Measurements from ENCODE around the gene AHCY. TPM values are rescaled to one million over a fixed set of nuclear protein-coding genes. Genes with fewer than 3 reads are reported as not detected.
"Not testable (repeated sequence)": the region's sequence is repeated elsewhere in the genome, so short reads cannot be mapped to it uniquely, and the experiment has no call there.

Gene AHCY
- total RNA-seq, 1 experiment from 2014 or later = 265 TPM

DNA sequence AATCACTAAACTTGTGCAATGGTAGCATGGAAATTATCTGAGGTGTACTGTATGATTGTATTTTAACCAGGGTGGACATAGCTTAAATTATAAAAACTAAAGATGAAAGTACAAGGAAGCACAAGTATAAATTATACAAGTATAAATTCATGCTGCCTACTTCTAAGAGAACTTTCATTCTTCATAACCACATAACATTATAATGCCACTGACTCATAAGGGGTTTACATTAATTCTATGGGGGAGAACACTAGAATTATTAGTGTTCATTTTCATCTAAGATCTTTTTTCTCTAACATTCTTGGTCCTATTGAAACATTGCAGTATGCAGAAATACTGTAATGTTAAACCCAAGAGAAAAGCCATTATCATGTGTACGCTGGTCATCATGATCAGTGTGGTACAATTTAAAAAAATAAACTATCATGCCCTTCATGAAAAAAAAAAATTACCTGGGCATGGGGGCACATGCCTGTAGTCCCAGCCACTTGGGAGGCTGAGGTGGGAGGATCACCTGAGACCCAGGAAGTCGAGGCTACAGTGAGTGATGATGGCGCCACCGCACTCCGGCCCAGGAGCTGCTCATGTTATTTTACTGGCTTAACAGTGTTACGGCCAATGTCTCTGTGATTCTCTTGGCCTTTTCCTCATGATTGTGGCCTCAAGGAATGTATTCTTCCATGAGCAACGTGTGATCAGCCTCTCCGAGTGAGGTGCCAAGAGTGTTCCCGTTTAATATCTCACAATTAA is 25.9 kb upstream of the AHCY start:
- Histone ChIP-seq H3K79me2 (ENCODE audit: low read length) (no peaks in the 10 kb centered on the region), H3K27ac (ENCODE audit: low read length) (no peak overlapping the region), H3K27me3 (ENCODE audit: low read length) (no peaks in the 10 kb centered on the region), H3K9ac (ENCODE audit: low read length) (no peak overlapping the region), H2AFZ (ENCODE audit: low read length) (no peak overlapping the region), H3K4me1 (ENCODE audit: insufficient read depth, low read length) (peaks cover 4% of the 10 kb centered on the region), H3F3A (ENCODE audit: low read length, unreplicated experiment) (no peaks in the 10 kb centered on the region), H3K36me3 (ENCODE audit: low read depth, low read length) (no peaks in the 10 kb centered on the region), H3K4me2 (ENCODE audit: low read length) (no peak overlapping the region), H3K9me3 (ENCODE audit: low read length) (no peaks in the 10 kb centered on the region), H3K9me2 (replicated peaks; ENCODE audit: low read length) (no peaks in the 10 kb centered on the region), H3K4me3 (ENCODE audit: low read length) (no peak overlapping the region), H4K20me1 (ENCODE audit: low read length) (no peaks in the 10 kb centered on the region)
- no peak for DNase-seq
- intact Hi-C loops (cut with micrococcal nuclease) = no loop called here
- no TSS peak for BruUV-seq (replicated peaks)
- ChIA-PET POLR2A (ENCODE audit: unreplicated experiment) (no interaction called here), CTCF (no interaction called here)
- TF ChIP-seq, protein P1, sequence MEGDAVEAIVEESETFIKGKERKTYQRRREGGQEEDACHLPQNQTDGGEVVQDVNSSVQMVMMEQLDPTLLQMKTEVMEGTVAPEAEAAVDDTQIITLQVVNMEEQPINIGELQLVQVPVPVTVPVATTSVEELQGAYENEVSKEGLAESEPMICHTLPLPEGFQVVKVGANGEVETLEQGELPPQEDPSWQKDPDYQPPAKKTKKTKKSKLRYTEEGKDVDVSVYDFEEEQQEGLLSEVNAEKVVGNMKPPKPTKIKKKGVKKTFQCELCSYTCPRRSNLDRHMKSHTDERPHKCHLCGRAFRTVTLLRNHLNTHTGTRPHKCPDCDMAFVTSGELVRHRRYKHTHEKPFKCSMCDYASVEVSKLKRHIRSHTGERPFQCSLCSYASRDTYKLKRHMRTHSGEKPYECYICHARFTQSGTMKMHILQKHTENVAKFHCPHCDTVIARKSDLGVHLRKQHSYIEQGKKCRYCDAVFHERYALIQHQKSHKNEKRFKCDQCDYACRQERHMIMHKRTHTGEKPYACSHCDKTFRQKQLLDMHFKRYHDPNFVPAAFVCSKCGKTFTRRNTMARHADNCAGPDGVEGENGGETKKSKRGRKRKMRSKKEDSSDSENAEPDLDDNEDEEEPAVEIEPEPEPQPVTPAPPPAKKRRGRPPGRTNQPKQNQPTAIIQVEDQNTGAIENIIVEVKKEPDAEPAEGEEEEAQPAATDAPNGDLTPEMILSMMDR (conservative IDR thresholded peaks at IDR 0.05; ENCODE audit: low read depth, low read length) = no peak
- TF ChIP-seq EZH2phosphoT487 (IDR thresholded peaks at IDR 0.05; ENCODE audit: borderline replicate concordance, low read length) (no peak), EZH2 (IDR thresholded peaks at IDR 0.05; ENCODE audit: low read length, unreplicated experiment) (no peak)
- no peak for ATAC-seq

DNA sequence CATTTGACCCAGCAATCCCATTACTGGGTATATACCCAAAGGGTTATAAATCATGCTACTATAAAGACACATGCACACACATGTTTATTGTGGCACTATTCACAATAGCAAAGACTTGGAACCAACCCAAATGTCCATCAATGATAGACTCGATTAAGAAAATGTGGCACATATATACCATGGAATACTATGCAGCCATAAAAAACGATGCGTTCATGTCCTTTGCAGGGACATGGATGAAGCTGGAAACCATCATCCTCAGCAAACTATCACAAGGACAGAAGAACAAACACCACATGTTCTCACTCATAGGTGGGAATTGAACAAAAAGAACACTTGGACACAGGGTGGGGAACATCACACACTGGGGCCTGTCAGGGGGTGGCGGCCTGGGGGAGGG is 25.1 kb upstream of the AHCY start:
- H3K9me3 ChIP-seq (ENCODE audit: low read length); ATAC-seq; H2AFZ ChIP-seq (ENCODE audit: low read length); H3K9ac ChIP-seq (ENCODE audit: low read length); intact Hi-C loops (cut with micrococcal nuclease); CTCF ChIA-PET; H3K36me3 ChIP-seq (ENCODE audit: low read depth, low read length); H3K27ac ChIP-seq (ENCODE audit: low read length); H4K20me1 ChIP-seq (ENCODE audit: low read length); DNase-seq; H3K4me2 ChIP-seq (ENCODE audit: low read length); BruUV-seq (replicated peaks); H3K9me2 ChIP-seq (replicated peaks; ENCODE audit: low read length); H3F3A ChIP-seq (ENCODE audit: low read length, unreplicated experiment); H3K4me3 ChIP-seq (ENCODE audit: low read length); H3K27me3 ChIP-seq (ENCODE audit: low read length); H3K4me1 ChIP-seq (ENCODE audit: insufficient read depth, low read length); POLR2A ChIA-PET (ENCODE audit: unreplicated experiment); H3K79me2 ChIP-seq (ENCODE audit: low read length): not testable (repeated sequence)

DNA sequence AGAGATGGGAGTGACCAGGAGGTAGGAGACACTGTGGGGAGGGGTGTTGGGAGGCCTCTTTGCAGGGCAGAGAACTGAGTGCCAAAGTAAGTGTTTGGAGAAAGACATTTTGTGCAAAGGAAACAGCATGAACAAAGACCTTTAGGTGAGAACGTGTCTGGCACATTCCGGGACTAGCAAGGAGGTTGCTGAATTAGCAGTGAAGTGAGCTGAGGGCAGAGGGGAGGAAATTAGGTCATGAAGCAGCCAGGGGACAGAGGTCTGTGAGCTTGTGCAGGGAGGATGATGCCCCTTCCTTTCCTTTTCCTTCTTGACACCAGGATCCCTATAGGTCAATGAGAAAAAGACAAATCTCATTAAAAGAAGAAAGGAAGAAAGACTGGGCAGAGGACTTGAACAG is 21.4 kb upstream of the AHCY start:
- Histone ChIP-seq H3K9me2 (replicated peaks; ENCODE audit: low read length) (no peaks in the 10 kb centered on the region), H3K4me2 (ENCODE audit: low read length) (no peak overlapping the region), H3K9ac (ENCODE audit: low read length) (no peak overlapping the region), H3K36me3 (ENCODE audit: low read depth, low read length) (no peaks in the 10 kb centered on the region), H3K4me3 (ENCODE audit: low read length) (no peak overlapping the region), H3K79me2 (ENCODE audit: low read length) (no peaks in the 10 kb centered on the region), H3K27ac (ENCODE audit: low read length) (no peak overlapping the region), H3K9me3 (ENCODE audit: low read length) (no peaks in the 10 kb centered on the region), H3K4me1 (ENCODE audit: insufficient read depth, low read length) (peaks cover 8% of the 10 kb centered on the region), H2AFZ (ENCODE audit: low read length) (no peak overlapping the region), H3F3A (ENCODE audit: low read length, unreplicated experiment) (no peaks in the 10 kb centered on the region), H3K27me3 (ENCODE audit: low read length) (no peaks in the 10 kb centered on the region), H4K20me1 (ENCODE audit: low read length) (no peaks in the 10 kb centered on the region)
- DNase-seq (no peak), ATAC-seq (no peak)
- BruUV-seq (replicated peaks) = no TSS peak
- intact Hi-C loops (cut with micrococcal nuclease) = no loop called here
- no peak for TF ChIP-seq EZH2 (IDR thresholded peaks at IDR 0.05; ENCODE audit: low read length, unreplicated experiment)
- TF ChIP-seq, protein P1 (conservative IDR thresholded peaks at IDR 0.05; ENCODE audit: low read depth, low read length) = no peak
- no peak for TF ChIP-seq EZH2phosphoT487 (IDR thresholded peaks at IDR 0.05; ENCODE audit: borderline replicate concordance, low read length)
- POLR2A ChIA-PET (ENCODE audit: unreplicated experiment) = no interaction called here
- CTCF ChIA-PET = no interaction called here

All from PC-3 (cell line).